Measurements from ENCODE around the gene RERG.

- TF ChIP-seq CTCF (IDR thresholded peaks at IDR 0.05) = no peak
- TF ChIP-seq POLR2AphosphoS5 (IDR thresholded peaks at IDR 0.05; ENCODE audit: low read depth, low read length) = no peak
- TF ChIP-seq SIN3A (IDR thresholded peaks at IDR 0.05; ENCODE audit: borderline replicate concordance, insufficient read depth, low read depth, low read length) = no peak
- no peak for TF ChIP-seq TCF7L2 (IDR thresholded peaks at IDR 0.05; ENCODE audit: low read depth, low read length)
- TF ChIP-seq REST (IDR thresholded peaks at IDR 0.05; ENCODE audit: insufficient read depth in 1 of 2, low read depth in 2 of 2, low read length in 1 of 2) = no peak
These were observed 20.6 kb downstream of the RERG start for GRCh38 chr12:15200641-15201040.

Data from Panc1 (cell line).